Gastroesophageal sphincter (tissue), 4 donors: ENCODE data around the gene GALNT12. TPM values are rescaled to one million over a fixed set of nuclear protein-coding genes. Genes with fewer than 3 reads are reported as not detected.

Source experiments
- ATAC-seq: fragments of 150-250 bp; one replicate; pipeline ENCODE4 v1.9.1; 2016; ENCODE audit warnings: mild to moderate bottlenecking, moderate library complexity
- H3K27ac ChIP-seq, 4 donors: fragments of 200-600 bp; sonication (generic) in 3 of 4; 1 replicate in 3 of 4; 2 replicates in 1 of 4; pipeline ENCODE4 v1.5.1; 2016 to 2019
- H3K27me3 ChIP-seq: fragments of 200-600 bp; sonication (generic); one replicate; pipeline ENCODE4 v1.5.1; 2019
- H3K36me3 ChIP-seq, 2 donors: fragments of 200-600 bp; sonication (generic); one replicate each; pipeline ENCODE4 v1.5.1; 2019; ENCODE audit warnings: control low read depth in 1 of 2
- H3K4me1 ChIP-seq, 3 donors: fragments of 200-600 bp; sonication (generic); 1 replicate in 2 of 3; 2 replicates in 1 of 3; pipeline ENCODE4 v1.5.1; 2016 to 2019; ENCODE audit warnings: control low read depth in 2 of 3
- H3K4me3 ChIP-seq, 2 donors: fragments of 200-600 bp; sonication (generic); one replicate each; pipeline ENCODE4 v1.5.1; 2019; ENCODE audit warnings: mild to moderate bottlenecking in 1 of 2, moderate library complexity in 1 of 2
- H3K9me3 ChIP-seq, 3 donors: fragments of 200-600 bp; sonication (generic); one replicate each; pipeline ENCODE4 v1.5.1; 2017 to 2019; ENCODE audit warnings: control low read depth in 2 of 3
- CTCF ChIP-seq, 4 experiments: fragments of 200-600 bp in 2 of 4; fragments of 450-650 bp in 2 of 4; sonication (generic) in 1 of 4; IDR thresholded peaks; one replicate each; pipeline ENCODE4 v1.5.1; 2017 to 2019; ENCODE audit warnings: antibody characterized with exemption in 4 of 4, mild to moderate bottlenecking in 2 of 4, moderate library complexity in 2 of 4
- EP300 ChIP-seq: sonication (generic); formaldehyde crosslinking; IDR thresholded peaks from one replicate; pipeline ENCODE4 v1.6.1; 2017; ENCODE audit warnings: antibody characterized with exemption, mild to moderate bottlenecking
- POLR2A ChIP-seq, 2 donors: fragments of 450-650 bp; IDR thresholded peaks; one replicate each; pipeline ENCODE4 v1.6.1; 2017; ENCODE audit warnings: antibody characterized with exemption in 2 of 2, mild to moderate bottlenecking in 2 of 2, moderate library complexity in 1 of 2
- POLR2AphosphoS5 ChIP-seq: sonication (generic); formaldehyde crosslinking; IDR thresholded peaks from one replicate; pipeline ENCODE4 v1.6.1; 2017; ENCODE audit warnings: antibody characterized with exemption
- WGBS, 2 donors: methylation state at CpG; one replicate each; pipeline ENCODE4 v1.1.5; 2018; ENCODE audit warnings: low coverage in 1 of 2; 5-methylcytosine and 5-hydroxymethylcytosine counted together
- total RNA-seq, 4 donors: library from RNA; depleted of rRNA; stranded (reverse); fragments of >200 nt; gene quantifications; one replicate each; pipeline ENCODE4 v1.1.0, GENCODE V29; 2016

Gene GALNT12
- total RNA-seq, 4 donors from 2014 or later = 13.7 to 34.6 (median 15.2) TPM

GRCh38 chr9:98854266-98854665 lies 46.8 kb downstream of the GALNT12 start:
- no peaks in the 10 kb centered on the region for H3K27me3 ChIP-seq
- no peak for ATAC-seq
- H3K9me3 ChIP-seq = no peaks in the 10 kb centered on the region
- no peak overlapping the region for H3K4me3 ChIP-seq
- no peak overlapping the region for H3K27ac ChIP-seq
- TF ChIP-seq POLR2A (IDR thresholded peaks at IDR 0.05) (no peak), POLR2AphosphoS5 (no peak), EP300 (no peak), CTCF (IDR thresholded peaks at IDR 0.05) (no peak)
- H3K36me3 ChIP-seq = no peaks in the 10 kb centered on the region
- H3K4me1 ChIP-seq = peaks cover 0 to 31% (median 0%) of the 10 kb centered on the region in 3 donors
- WGBS, 2 donors = 91 to 100% methylated on average over 1 to 2 of the region's 2 CpGs

- ATAC-seq = no peak
- no peaks in the 10 kb centered on the region for H3K36me3 ChIP-seq
- H3K27ac ChIP-seq = no peak overlapping the region
- no peaks in the 10 kb centered on the region for H3K27me3 ChIP-seq
- TF ChIP-seq EP300 (no peak), POLR2A (IDR thresholded peaks at IDR 0.05) (no peak), CTCF (IDR thresholded peaks at IDR 0.05) (no peak), POLR2AphosphoS5 (no peak)
- peaks cover 0 to 23% (median 0%) of the 10 kb centered on the region in 3 donors for H3K4me1 ChIP-seq
- H3K4me3 ChIP-seq = no peak overlapping the region
- WGBS, 2 donors = 83 to 100% methylated on average over 1 of the region's 1 CpG
- no peaks in the 10 kb centered on the region for H3K9me3 ChIP-seq
Measured at GRCh38 chr9:98855592-98855991, 48.1 kb downstream of the GALNT12 start.

GRCh38 chr9:98856982-98857381 lies 49.5 kb downstream of the GALNT12 start:
- H3K27ac ChIP-seq = no peak overlapping the region
- H3K4me1 ChIP-seq = peaks cover 0 to 30% (median 4%) of the 10 kb centered on the region in 3 donors
- no peak for TF ChIP-seq POLR2A (IDR thresholded peaks at IDR 0.05)
- no peak for TF ChIP-seq POLR2AphosphoS5
- no peak for TF ChIP-seq CTCF (IDR thresholded peaks at IDR 0.05)
- no peak for TF ChIP-seq EP300
- H3K4me3 ChIP-seq = no peak overlapping the region
- WGBS, 2 donors = 61 to 100% methylated on average over 1 to 5 of the region's 5 CpGs
- no peaks in the 10 kb centered on the region for H3K36me3 ChIP-seq
- no peak for ATAC-seq
- H3K27me3 ChIP-seq = no peaks in the 10 kb centered on the region
- no peaks in the 10 kb centered on the region for H3K9me3 ChIP-seq

GRCh38 chr9:98859941-98860340 lies 52.5 kb downstream of the GALNT12 start:
- Histone ChIP-seq H3K27ac (no peak overlapping the region), H3K4me1 (peaks cover 0 to 43% (median 11%) of the 10 kb centered on the region in 3 donors), H3K36me3 (no peaks in the 10 kb centered on the region), H3K4me3 (no peak overlapping the region), H3K9me3 (no peaks in the 10 kb centered on the region), H3K27me3 (no peaks in the 10 kb centered on the region)
- ATAC-seq = no peak
- no peak for TF ChIP-seq POLR2A (IDR thresholded peaks at IDR 0.05)
- TF ChIP-seq CTCF (IDR thresholded peaks at IDR 0.05) = no peak
- no peak for TF ChIP-seq EP300
- TF ChIP-seq POLR2AphosphoS5 = no peak
- WGBS, 2 donors = 83 to 90% methylated on average over 1 to 4 of the region's 5 CpGs

- 4 to 7% methylated on average over 3 of the region's 5 CpGs for WGBS, 2 donors
- H3K4me3 ChIP-seq = no peak overlapping the region
- no peak for TF ChIP-seq POLR2A (IDR thresholded peaks at IDR 0.05)
- peak; percentile 94 for TF ChIP-seq POLR2AphosphoS5
- peak; percentile 27 to 83 (median 66) for TF ChIP-seq CTCF (IDR thresholded peaks at IDR 0.05)
- TF ChIP-seq EP300 = no peak
- no peaks in the 10 kb centered on the region for H3K27me3 ChIP-seq
- H3K9me3 ChIP-seq = no peaks in the 10 kb centered on the region
- no peaks in the 10 kb centered on the region for H3K36me3 ChIP-seq
- peak; percentile 77 for ATAC-seq
- H3K4me1 ChIP-seq = peaks cover 0 to 51% (median 11%) of the 10 kb centered on the region in 3 donors
- peak overlapping the region in 3 of 4 donors; percentile 55 to 75 (median 68) for H3K27ac ChIP-seq
Measured at GRCh38 chr9:98860871-98861293, 53.4 kb downstream of the GALNT12 start.
